Karpas-422 (cell line): ENCODE data around the gene CCN5. TPM values are rescaled to one million over a fixed set of nuclear protein-coding genes. Genes with fewer than 3 reads are reported as not detected.
A peak's percentile ranks its signal among the peaks of the same experiment; 100 is the strongest.

Experiments
- DNase-seq: peaks from one replicate; pipeline ENCODE4 v3.0.0-alpha.2; 2015
- H2AFZ ChIP-seq: fragments of 200-600 bp; sonication (generic); 2 replicates; pipeline ENCODE4 v1.6.1; 2014; ENCODE audit warnings: antibody characterized with exemption, low read length, mixed read lengths
- H3K27ac ChIP-seq: fragments of 200-600 bp; sonication (generic); 2 replicates; pipeline ENCODE4 v1.5.1; 2014; ENCODE audit warnings: mild to moderate bottlenecking, low read length, moderate library complexity
- H3K27me3 ChIP-seq: fragments of 200-600 bp; sonication (generic); 2 replicates; pipeline ENCODE4 v1.6.1; 2014; ENCODE audit warnings: low read length, mixed read lengths
- H3K36me3 ChIP-seq: fragments of 200-600 bp; sonication (generic); 2 replicates; pipeline ENCODE4 v1.6.1; 2014; ENCODE audit warnings: low read length, mixed read lengths; ENCODE audit not compliant: insufficient read depth
- H3K4me1 ChIP-seq: fragments of 200-600 bp; sonication (generic); 2 replicates; pipeline ENCODE4 v1.6.1; 2014; ENCODE audit warnings: mild to moderate bottlenecking, low read length, mixed read lengths
- H3K4me2 ChIP-seq: fragments of 200-600 bp; sonication (generic); 2 replicates; pipeline ENCODE4 v1.6.1; 2014; ENCODE audit warnings: low read length, low read depth, mild to moderate bottlenecking; ENCODE audit not compliant: poor library complexity, severe bottlenecking
- H3K4me3 ChIP-seq: fragments of 200-600 bp; sonication (generic); 2 replicates; pipeline ENCODE4 v1.5.1; 2014; ENCODE audit warnings: mild to moderate bottlenecking, antibody characterized with exemption, low read length, mixed read lengths
- H3K79me2 ChIP-seq: fragments of 200-600 bp; sonication (generic); 2 replicates; pipeline ENCODE4 v1.6.1; 2014; ENCODE audit warnings: mild to moderate bottlenecking, low read length, mixed read lengths
- H3K9ac ChIP-seq: fragments of 200-600 bp; sonication (generic); 2 replicates; pipeline ENCODE4 v1.6.0; 2014; ENCODE audit warnings: low read length
- H3K9me2 ChIP-seq: fragments of 200-600 bp; sonication (generic), shearing (Covaris generic); replicated peaks from 2 replicates; pipeline ENCODE4 v1.6.0; 2014; ENCODE audit warnings: mild to moderate bottlenecking, low read length, moderate library complexity; ENCODE audit not compliant: insufficient read depth
- H3K9me3 ChIP-seq: fragments of 300-700, 200-600 bp; sonication (generic); 2 replicates; pipeline ENCODE4 v1.6.1; 2014; ENCODE audit warnings: low read length, mixed read lengths
- H4K20me1 ChIP-seq: fragments of 200-600 bp; sonication (generic); 2 replicates; pipeline ENCODE4 v1.6.1; 2014; ENCODE audit warnings: mild to moderate bottlenecking, antibody characterized with exemption, low read length, low read depth; ENCODE audit not compliant: insufficient read depth
- total RNA-seq: library from RNA; depleted of rRNA; stranded (reverse); fragments of >200 nt; shearing (Covaris generic); gene quantifications from 2 replicates; pipeline ENCODE4 v1.2.3, GENCODE V29; 2014; ENCODE audit warnings: low replicate concordance

The CCN5 gene
- total RNA-seq, 1 experiment from 2014 or later, result not detected

- Histone ChIP-seq H3K36me3 (no peaks in the 10 kb centered on the region), H3K4me1 (no peaks in the 10 kb centered on the region), H3K4me2 (no peak overlapping the region), H3K27me3 (no peaks in the 10 kb centered on the region), H3K27ac (no peak overlapping the region), H3K9me2 (no peaks in the 10 kb centered on the region), H2AFZ (no peak overlapping the region), H3K4me3 (no peak overlapping the region), H4K20me1 (no peaks in the 10 kb centered on the region), H3K9me3 (no peaks in the 10 kb centered on the region), H3K79me2 (no peaks in the 10 kb centered on the region), H3K9ac (no peak overlapping the region)
- DNase-seq, result no peak
Observed at GRCh38 chr20:44768256-44768655, 53.1 kb downstream of the CCN5 start.

- DNase-seq, result no peak
- Histone ChIP-seq H3K4me2 (no peak overlapping the region), H4K20me1 (no peaks in the 10 kb centered on the region), H3K9me3 (no peaks in the 10 kb centered on the region), H3K27ac (no peak overlapping the region), H3K36me3 (no peaks in the 10 kb centered on the region), H3K27me3 (no peaks in the 10 kb centered on the region), H2AFZ (no peak overlapping the region), H3K4me1 (no peaks in the 10 kb centered on the region), H3K9me2 (no peaks in the 10 kb centered on the region), H3K4me3 (no peak overlapping the region), H3K79me2 (no peaks in the 10 kb centered on the region), H3K9ac (no peak overlapping the region)
Observed at GRCh38 chr20:44768854-44769480, 53.8 kb downstream of the CCN5 start.

GRCh38 chr20:44769481-44769863 lies 54.3 kb downstream of the CCN5 start:
- no peak overlapping the region for H3K27ac ChIP-seq
- H3K9me3 ChIP-seq, result no peaks in the 10 kb centered on the region
- H4K20me1 ChIP-seq, result no peaks in the 10 kb centered on the region
- H3K9me2 ChIP-seq, result no peaks in the 10 kb centered on the region
- DNase-seq, result no peak
- no peaks in the 10 kb centered on the region for H3K4me1 ChIP-seq
- no peak overlapping the region for H3K9ac ChIP-seq
- H3K79me2 ChIP-seq, result no peaks in the 10 kb centered on the region
- H3K4me3 ChIP-seq, result no peak overlapping the region
- H3K27me3 ChIP-seq, result no peaks in the 10 kb centered on the region
- H3K4me2 ChIP-seq, result no peak overlapping the region
- H3K36me3 ChIP-seq, result no peaks in the 10 kb centered on the region
- H2AFZ ChIP-seq, result no peak overlapping the region

GRCh38 chr20:44770484-44771171 lies 55.5 kb downstream of the CCN5 start:
- H3K27me3 ChIP-seq, result no peaks in the 10 kb centered on the region
- DNase-seq, result peak; percentile 46

GRCh38 chr20:44771172-44771535 lies 56.0 kb downstream of the CCN5 start:
- Histone ChIP-seq H3K27me3 (no peaks in the 10 kb centered on the region), H3K9me3 (no peaks in the 10 kb centered on the region), H2AFZ (no peak overlapping the region), H3K79me2 (no peaks in the 10 kb centered on the region), H3K4me2 (no peak overlapping the region), H3K4me1 (no peaks in the 10 kb centered on the region), H3K9ac (no peak overlapping the region), H3K36me3 (no peaks in the 10 kb centered on the region), H3K9me2 (no peaks in the 10 kb centered on the region), H3K27ac (no peak overlapping the region), H4K20me1 (no peaks in the 10 kb centered on the region), H3K4me3 (no peak overlapping the region)
- DNase-seq, result no peak

More at GRCh38 chr20:44770484-44771171, 55.5 kb downstream of the CCN5 start:
- Histone ChIP-seq H3K9ac (no peak overlapping the region), H3K4me2 (no peak overlapping the region), H3K79me2 (no peaks in the 10 kb centered on the region), H3K4me3 (no peak overlapping the region), H2AFZ (no peak overlapping the region), H4K20me1 (no peaks in the 10 kb centered on the region), H3K27ac (no peak overlapping the region), H3K36me3 (no peaks in the 10 kb centered on the region), H3K4me1 (no peaks in the 10 kb centered on the region), H3K9me2 (no peaks in the 10 kb centered on the region), H3K9me3 (no peaks in the 10 kb centered on the region)

- Histone ChIP-seq H3K4me3 (no peak overlapping the region), H2AFZ (no peak overlapping the region), H3K27me3 (no peaks in the 10 kb centered on the region), H3K79me2 (no peaks in the 10 kb centered on the region), H3K27ac (no peak overlapping the region), H3K36me3 (no peaks in the 10 kb centered on the region), H3K4me1 (no peaks in the 10 kb centered on the region), H3K9me2 (no peaks in the 10 kb centered on the region), H3K4me2 (no peak overlapping the region), H4K20me1 (no peaks in the 10 kb centered on the region), H3K9ac (no peak overlapping the region), H3K9me3 (no peaks in the 10 kb centered on the region)
- no peak for DNase-seq
Observed at GRCh38 chr20:44772636-44773035, 57.5 kb downstream of the CCN5 start.

- Histone ChIP-seq H3K36me3 (no peaks in the 10 kb centered on the region), H3K4me1 (no peaks in the 10 kb centered on the region), H3K9me3 (no peaks in the 10 kb centered on the region), H3K27ac (no peak overlapping the region), H3K4me2 (no peak overlapping the region), H3K79me2 (no peaks in the 10 kb centered on the region), H3K27me3 (no peaks in the 10 kb centered on the region), H3K9me2 (no peaks in the 10 kb centered on the region), H2AFZ (no peak overlapping the region), H3K4me3 (no peak overlapping the region), H4K20me1 (no peaks in the 10 kb centered on the region), H3K9ac (no peak overlapping the region)
- DNase-seq, result no peak
Observed at GRCh38 chr20:44773070-44773829, 58.1 kb downstream of the CCN5 start.

- Histone ChIP-seq H3K9me2 (no peaks in the 10 kb centered on the region), H3K9me3 (no peaks in the 10 kb centered on the region), H4K20me1 (no peaks in the 10 kb centered on the region), H3K27ac (no peak overlapping the region), H3K4me3 (no peak overlapping the region), H3K79me2 (no peaks in the 10 kb centered on the region), H2AFZ (no peak overlapping the region), H3K36me3 (no peaks in the 10 kb centered on the region), H3K4me1 (no peaks in the 10 kb centered on the region), H3K9ac (no peak overlapping the region), H3K27me3 (no peaks in the 10 kb centered on the region), H3K4me2 (no peak overlapping the region)
- DNase-seq, result peak; percentile 50
Observed at GRCh38 chr20:44776980-44777379, 61.8 kb downstream of the CCN5 start.
